HL-60 (cell line): Measurements from ENCODE around the gene ATP8A2.
"Not testable (repeated sequence)": the region's sequence is repeated elsewhere in the genome, so short reads cannot be mapped to it uniquely, and the experiment has no call there.

Experiments
- DNase-seq, 2 experiments: peaks; one replicate each; pipeline ENCODE4 v3.0.0-alpha.2; 2010 to 2020; ENCODE audit warnings: low read depth in 1 of 2, low spot score in 1 of 2
- H3K27ac ChIP-seq: fragments of 250-450 bp; sonication (Bioruptor Pico); replicated peaks from 2 replicates; pipeline ENCODE4 v1.5.1; 2020; ENCODE audit warnings: mild to moderate bottlenecking, moderate library complexity
- H3K27me3 ChIP-seq: fragments of 250-450 bp; sonication (Bioruptor Pico); 2 replicates; pipeline ENCODE4 v1.5.1; 2021; ENCODE audit warnings: mild to moderate bottlenecking, moderate library complexity; ENCODE audit not compliant: insufficient read depth, poor library complexity, severe bottlenecking
- H3K4me3 ChIP-seq: replicated peaks from 2 replicates; pipeline ENCODE4 v1.5.1; 2011; ENCODE audit warnings: mild to moderate bottlenecking, control low read depth, low read length; ENCODE audit not compliant: insufficient read depth
- GABPA ChIP-seq: IDR thresholded peaks from 2 replicates; pipeline ENCODE4 v1.6.1; 2012; ENCODE audit warnings: low read depth
- POLR2AphosphoS5 ChIP-seq: IDR thresholded peaks from 2 replicates; pipeline ENCODE4 v1.6.1; 2012; ENCODE audit warnings: low read depth
- SPI1 ChIP-seq: IDR thresholded peaks from 2 replicates; pipeline ENCODE4 v1.6.1; 2012; ENCODE audit warnings: low read depth, mild to moderate bottlenecking, borderline replicate concordance
- TF ChIP-seq, protein P1 (sequence below): IDR thresholded peaks from 2 replicates; pipeline ENCODE4 v1.6.1; 2012; ENCODE audit warnings: low read depth; ENCODE audit not compliant: insufficient replicate concordance
- TF ChIP-seq, protein P2 (sequence below): IDR thresholded peaks from one replicate; pipeline ENCODE4 v1.5.1; 2011; ENCODE audit warnings: low read length, control low read depth, inconsistent platforms; ENCODE audit not compliant: insufficient read depth

ATP8A2 gene

DNA sequence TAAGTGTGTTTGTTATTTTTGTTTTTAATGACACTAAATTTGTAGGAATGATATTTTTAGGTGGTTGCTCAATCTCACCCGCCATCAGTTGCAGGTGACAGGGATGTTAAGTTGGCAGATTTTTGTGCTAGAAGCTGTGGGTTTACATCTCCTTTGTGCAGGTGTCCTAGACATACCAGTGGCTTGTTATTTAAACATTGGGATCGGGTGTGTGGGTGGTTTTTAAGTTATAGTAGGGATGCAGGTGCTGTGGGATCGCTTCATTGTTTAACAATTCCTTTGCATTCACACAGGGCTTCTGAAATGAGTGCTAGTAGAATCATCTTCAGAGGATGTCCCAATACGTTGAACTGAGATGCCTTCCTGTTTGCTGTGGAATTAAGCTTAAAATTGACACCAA lies 580.1 kb downstream of the ATP8A2 start:
- no peak for TF ChIP-seq POLR2AphosphoS5
- TF ChIP-seq, protein P1, sequence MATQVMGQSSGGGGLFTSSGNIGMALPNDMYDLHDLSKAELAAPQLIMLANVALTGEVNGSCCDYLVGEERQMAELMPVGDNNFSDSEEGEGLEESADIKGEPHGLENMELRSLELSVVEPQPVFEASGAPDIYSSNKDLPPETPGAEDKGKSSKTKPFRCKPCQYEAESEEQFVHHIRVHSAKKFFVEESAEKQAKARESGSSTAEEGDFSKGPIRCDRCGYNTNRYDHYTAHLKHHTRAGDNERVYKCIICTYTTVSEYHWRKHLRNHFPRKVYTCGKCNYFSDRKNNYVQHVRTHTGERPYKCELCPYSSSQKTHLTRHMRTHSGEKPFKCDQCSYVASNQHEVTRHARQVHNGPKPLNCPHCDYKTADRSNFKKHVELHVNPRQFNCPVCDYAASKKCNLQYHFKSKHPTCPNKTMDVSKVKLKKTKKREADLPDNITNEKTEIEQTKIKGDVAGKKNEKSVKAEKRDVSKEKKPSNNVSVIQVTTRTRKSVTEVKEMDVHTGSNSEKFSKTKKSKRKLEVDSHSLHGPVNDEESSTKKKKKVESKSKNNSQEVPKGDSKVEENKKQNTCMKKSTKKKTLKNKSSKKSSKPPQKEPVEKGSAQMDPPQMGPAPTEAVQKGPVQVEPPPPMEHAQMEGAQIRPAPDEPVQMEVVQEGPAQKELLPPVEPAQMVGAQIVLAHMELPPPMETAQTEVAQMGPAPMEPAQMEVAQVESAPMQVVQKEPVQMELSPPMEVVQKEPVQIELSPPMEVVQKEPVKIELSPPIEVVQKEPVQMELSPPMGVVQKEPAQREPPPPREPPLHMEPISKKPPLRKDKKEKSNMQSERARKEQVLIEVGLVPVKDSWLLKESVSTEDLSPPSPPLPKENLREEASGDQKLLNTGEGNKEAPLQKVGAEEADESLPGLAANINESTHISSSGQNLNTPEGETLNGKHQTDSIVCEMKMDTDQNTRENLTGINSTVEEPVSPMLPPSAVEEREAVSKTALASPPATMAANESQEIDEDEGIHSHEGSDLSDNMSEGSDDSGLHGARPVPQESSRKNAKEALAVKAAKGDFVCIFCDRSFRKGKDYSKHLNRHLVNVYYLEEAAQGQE, result no peak
- TF ChIP-seq, protein P2, sequence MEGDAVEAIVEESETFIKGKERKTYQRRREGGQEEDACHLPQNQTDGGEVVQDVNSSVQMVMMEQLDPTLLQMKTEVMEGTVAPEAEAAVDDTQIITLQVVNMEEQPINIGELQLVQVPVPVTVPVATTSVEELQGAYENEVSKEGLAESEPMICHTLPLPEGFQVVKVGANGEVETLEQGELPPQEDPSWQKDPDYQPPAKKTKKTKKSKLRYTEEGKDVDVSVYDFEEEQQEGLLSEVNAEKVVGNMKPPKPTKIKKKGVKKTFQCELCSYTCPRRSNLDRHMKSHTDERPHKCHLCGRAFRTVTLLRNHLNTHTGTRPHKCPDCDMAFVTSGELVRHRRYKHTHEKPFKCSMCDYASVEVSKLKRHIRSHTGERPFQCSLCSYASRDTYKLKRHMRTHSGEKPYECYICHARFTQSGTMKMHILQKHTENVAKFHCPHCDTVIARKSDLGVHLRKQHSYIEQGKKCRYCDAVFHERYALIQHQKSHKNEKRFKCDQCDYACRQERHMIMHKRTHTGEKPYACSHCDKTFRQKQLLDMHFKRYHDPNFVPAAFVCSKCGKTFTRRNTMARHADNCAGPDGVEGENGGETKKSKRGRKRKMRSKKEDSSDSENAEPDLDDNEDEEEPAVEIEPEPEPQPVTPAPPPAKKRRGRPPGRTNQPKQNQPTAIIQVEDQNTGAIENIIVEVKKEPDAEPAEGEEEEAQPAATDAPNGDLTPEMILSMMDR, result no peak
- no peak for TF ChIP-seq GABPA
- no peak for TF ChIP-seq SPI1
- peaks cover 2% of the 10 kb centered on the region for H3K27me3 ChIP-seq
- H3K27ac ChIP-seq, result no peak overlapping the region
- DNase-seq, result no peak
- no peak overlapping the region for H3K4me3 ChIP-seq

DNA sequence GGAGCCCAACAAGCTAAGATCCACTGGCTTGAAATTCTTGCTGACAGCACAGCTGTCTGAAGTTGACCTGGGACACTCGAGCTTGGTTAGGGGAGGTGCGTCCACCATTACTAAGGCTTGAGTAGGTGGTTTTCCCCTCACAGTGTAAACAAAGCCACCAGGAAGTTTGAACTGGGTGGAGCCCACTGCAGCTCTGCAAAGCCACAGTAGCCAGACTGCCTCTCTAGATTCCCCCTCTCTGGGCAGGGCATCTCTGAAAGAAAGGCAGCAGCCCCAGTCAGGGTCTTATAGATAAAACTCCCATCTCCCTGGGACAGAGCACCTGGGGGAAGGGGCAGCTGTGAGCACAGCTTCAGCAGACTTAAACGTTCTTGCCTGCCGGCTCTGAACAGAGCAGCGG lies 582.3 kb downstream of the ATP8A2 start:
- not testable (repeated sequence) for H3K27ac ChIP-seq, DNase-seq

DNA sequence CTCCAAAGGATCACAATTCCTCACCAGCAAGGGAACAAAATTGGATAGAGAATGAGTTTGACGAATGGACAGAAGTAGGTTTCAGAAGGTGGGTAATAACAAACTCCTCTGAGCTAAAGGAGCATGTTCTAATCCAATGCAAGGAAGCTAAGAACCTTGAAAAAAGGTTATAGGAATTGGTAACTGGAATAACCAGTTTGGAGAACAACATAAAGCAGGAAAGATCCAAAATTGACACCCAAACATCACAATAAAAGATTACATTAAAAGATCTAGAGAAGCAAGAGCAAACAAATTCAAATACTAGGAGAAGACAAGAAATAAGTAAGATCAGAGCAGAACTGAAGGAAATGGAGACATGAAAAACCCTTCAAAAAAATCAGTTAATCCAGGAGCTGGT lies 583.2 kb downstream of the ATP8A2 start:
- DNase-seq, result not testable (repeated sequence)

More for the DNA sequence above, 582.3 kb downstream of the ATP8A2 start:
- H3K27me3 ChIP-seq, H3K4me3 ChIP-seq: not testable (repeated sequence)

DNA sequence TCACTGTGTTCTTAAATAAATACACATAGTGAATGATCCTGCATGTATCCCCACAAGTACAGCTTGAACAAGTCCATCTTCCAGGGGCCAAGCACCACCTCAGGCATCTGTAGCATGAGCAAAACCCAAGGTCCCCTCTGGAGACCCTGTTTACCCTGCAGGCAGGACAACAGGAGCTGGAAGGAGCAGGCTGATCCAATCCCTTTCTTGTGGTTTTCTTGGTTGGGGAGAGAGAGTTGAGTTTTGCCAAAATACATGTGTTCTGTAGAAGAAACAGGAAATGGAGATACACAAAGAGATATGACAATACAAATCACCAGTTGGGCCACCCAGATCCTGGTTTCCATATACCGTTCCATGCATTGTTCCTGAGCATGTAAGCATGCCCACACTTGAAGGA lies 587.2 kb downstream of the ATP8A2 start:
- DNase-seq, result no peak
- H3K4me3 ChIP-seq, result no peak overlapping the region
- TF ChIP-seq, protein P1, result no peak
- TF ChIP-seq POLR2AphosphoS5 (no peak), GABPA (no peak), SPI1 (no peak)
- TF ChIP-seq, protein P2, result no peak
- peaks cover 2% of the 10 kb centered on the region for H3K27me3 ChIP-seq
- H3K27ac ChIP-seq, result no peak overlapping the region

More for the DNA sequence above, 583.2 kb downstream of the ATP8A2 start:
- H3K27me3 ChIP-seq, H3K4me3 ChIP-seq, H3K27ac ChIP-seq: not testable (repeated sequence)

DNA sequence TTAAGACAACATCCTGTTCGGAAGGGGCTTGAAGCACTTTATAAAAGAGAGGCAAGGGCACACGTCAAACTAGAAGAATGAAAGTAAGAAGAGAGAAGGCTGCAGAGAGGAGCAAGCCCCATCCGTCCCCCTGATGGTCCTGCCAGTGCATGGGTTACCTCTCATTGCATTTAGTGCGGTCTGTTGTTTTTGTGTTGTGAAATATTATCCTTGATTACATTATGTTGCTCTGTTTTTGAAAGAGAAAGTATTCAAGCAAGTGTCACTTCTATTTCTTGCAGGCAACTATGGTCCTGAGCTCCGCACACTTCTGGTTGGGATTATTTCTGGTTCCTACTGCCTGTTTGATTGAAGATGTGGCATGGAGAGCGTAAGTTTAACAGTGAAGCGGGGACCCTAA lies 589.5 kb downstream of the ATP8A2 start:
- no peaks in the 10 kb centered on the region for H3K27me3 ChIP-seq
- no peak for DNase-seq
- no peak overlapping the region for H3K27ac ChIP-seq

More for the DNA sequence above, 589.5 kb downstream of the ATP8A2 start:
- no peak overlapping the region for H3K4me3 ChIP-seq
- TF ChIP-seq POLR2AphosphoS5 (no peak), SPI1 (no peak), GABPA (no peak)
- TF ChIP-seq, protein P1, result no peak
- TF ChIP-seq, protein P2, result no peak
